Gastroesophageal sphincter (tissue), 3 donors: Measurements from ENCODE around the gene ST7.

Experiments
- EP300 ChIP-seq: sonication (generic); formaldehyde crosslinking; IDR thresholded peaks from one replicate; pipeline ENCODE4 v1.6.1; 2017; ENCODE audit warnings: antibody characterized with exemption, mild to moderate bottlenecking
- TF ChIP-seq, protein P1 (sequence below), 4 experiments: fragments of 200-600 bp in 2 of 4; fragments of 450-650 bp in 2 of 4; sonication (generic) in 1 of 4; IDR thresholded peaks; one replicate each; pipeline ENCODE4 v1.5.1; 2017 to 2019; ENCODE audit warnings: antibody characterized with exemption in 4 of 4, mild to moderate bottlenecking in 2 of 4, moderate library complexity in 2 of 4

GRCh38 chr7:117185124-117185523 lies 231.8 kb downstream of the ST7 start:
- TF ChIP-seq, protein P1, sequence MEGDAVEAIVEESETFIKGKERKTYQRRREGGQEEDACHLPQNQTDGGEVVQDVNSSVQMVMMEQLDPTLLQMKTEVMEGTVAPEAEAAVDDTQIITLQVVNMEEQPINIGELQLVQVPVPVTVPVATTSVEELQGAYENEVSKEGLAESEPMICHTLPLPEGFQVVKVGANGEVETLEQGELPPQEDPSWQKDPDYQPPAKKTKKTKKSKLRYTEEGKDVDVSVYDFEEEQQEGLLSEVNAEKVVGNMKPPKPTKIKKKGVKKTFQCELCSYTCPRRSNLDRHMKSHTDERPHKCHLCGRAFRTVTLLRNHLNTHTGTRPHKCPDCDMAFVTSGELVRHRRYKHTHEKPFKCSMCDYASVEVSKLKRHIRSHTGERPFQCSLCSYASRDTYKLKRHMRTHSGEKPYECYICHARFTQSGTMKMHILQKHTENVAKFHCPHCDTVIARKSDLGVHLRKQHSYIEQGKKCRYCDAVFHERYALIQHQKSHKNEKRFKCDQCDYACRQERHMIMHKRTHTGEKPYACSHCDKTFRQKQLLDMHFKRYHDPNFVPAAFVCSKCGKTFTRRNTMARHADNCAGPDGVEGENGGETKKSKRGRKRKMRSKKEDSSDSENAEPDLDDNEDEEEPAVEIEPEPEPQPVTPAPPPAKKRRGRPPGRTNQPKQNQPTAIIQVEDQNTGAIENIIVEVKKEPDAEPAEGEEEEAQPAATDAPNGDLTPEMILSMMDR (IDR thresholded peaks at IDR 0.05): no peak
- no peak for TF ChIP-seq EP300
